ENCODE data around the gene SLC6A4. TPM values are rescaled to one million over a fixed set of nuclear protein-coding genes. Genes with fewer than 3 reads are reported as not detected.

Gene SLC6A4
- total RNA-seq, 2 experiments from 2014 or later, result not detected

DNA sequence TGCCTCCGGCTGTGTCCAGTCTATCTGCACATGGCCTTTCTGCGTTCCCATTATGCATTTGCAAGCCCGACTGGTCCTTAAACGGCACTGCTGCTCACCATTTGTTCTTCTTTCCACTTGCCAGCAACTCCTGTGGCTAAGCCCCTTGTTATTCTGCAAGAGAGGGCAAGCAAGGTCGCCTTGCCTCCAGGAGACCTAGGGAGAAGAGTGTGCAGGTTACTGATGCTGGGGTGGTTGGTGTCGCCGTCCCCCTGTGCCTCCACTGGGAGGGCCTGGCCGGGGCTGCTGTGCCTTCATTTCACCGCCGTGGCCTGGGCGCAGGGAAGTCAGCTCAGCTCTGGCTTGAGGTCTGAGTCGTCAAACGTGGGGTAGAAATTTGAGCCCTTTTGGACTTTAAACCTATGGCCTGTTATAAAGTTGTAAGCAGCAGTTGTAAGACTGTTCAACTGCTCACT, 12.7 kb downstream of the SLC6A4 start:
- DNase-seq, result no peak
- ChIA-PET CTCF (interaction anchor here (0.8 to 1.4 kb wide), 4 partner anchors 10 to 118 kb away, joined by 3 to 4 read pairs (median 4); no protein-coding TSS in a partner anchor), POLR2A (interaction anchor here (0.6 to 1.1 kb wide), 2 partner anchors 34 to 198 kb away, joined by 3 read pairs; no protein-coding TSS in a partner anchor)
- no peak for ATAC-seq
- TF ChIP-seq, protein P1, sequence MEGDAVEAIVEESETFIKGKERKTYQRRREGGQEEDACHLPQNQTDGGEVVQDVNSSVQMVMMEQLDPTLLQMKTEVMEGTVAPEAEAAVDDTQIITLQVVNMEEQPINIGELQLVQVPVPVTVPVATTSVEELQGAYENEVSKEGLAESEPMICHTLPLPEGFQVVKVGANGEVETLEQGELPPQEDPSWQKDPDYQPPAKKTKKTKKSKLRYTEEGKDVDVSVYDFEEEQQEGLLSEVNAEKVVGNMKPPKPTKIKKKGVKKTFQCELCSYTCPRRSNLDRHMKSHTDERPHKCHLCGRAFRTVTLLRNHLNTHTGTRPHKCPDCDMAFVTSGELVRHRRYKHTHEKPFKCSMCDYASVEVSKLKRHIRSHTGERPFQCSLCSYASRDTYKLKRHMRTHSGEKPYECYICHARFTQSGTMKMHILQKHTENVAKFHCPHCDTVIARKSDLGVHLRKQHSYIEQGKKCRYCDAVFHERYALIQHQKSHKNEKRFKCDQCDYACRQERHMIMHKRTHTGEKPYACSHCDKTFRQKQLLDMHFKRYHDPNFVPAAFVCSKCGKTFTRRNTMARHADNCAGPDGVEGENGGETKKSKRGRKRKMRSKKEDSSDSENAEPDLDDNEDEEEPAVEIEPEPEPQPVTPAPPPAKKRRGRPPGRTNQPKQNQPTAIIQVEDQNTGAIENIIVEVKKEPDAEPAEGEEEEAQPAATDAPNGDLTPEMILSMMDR (IDR thresholded peaks at IDR 0.05), result no peak
- Mint-ChIP-seq H3K36me3 (ENCODE audit: low read depth) (no peaks in the 10 kb centered on the region), H3K27me3 (no peaks in the 10 kb centered on the region), H3K9me3 (no peaks in the 10 kb centered on the region), H3K4me1 (ENCODE audit: low read depth) (no peaks in the 10 kb centered on the region), H3K27ac (no peak overlapping the region), H3K4me3 (no peak overlapping the region)
- intact Hi-C loops (cut with micrococcal nuclease), result no loop called here

DNA sequence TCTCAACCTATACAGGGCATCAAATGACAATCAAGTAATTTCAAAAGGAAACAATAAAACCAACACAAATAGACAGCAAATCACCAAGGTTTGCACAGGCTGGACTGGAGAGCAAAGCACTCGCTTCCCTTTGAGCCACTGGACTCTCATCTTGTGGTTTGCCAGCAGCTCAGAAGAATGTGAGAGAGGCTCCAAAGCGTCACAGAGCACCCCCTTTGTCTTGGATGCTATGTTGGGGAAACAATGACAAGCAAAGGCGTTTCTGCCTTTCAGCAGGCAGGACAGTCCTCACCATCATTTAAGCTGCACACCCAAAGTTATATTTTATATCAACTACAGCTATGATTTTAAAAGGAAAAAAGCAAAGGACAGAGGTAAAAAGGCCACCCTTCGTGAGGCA, 13.2 kb downstream of the SLC6A4 start:
- no peak overlapping the region for H3K27ac Mint-ChIP-seq
- DNase-seq, result no peak
- no peaks in the 10 kb centered on the region for H3K9me3 Mint-ChIP-seq
- ChIA-PET POLR2A (interaction anchor here (1.1 kb wide), 1 partner anchor 34 kb away, joined by 3 read pairs; no protein-coding TSS in a partner anchor), CTCF (interaction anchor here (0.8 to 1.4 kb wide), 3 partner anchors 9 to 118 kb away, joined by 3 to 4 read pairs (median 3); no protein-coding TSS in a partner anchor)
- H3K27me3 Mint-ChIP-seq, result no peaks in the 10 kb centered on the region
- no peak for ATAC-seq
- no peak overlapping the region for H3K4me3 Mint-ChIP-seq
- H3K36me3 Mint-ChIP-seq (ENCODE audit: low read depth), result no peaks in the 10 kb centered on the region
- TF ChIP-seq, protein P1 (IDR thresholded peaks at IDR 0.05), result no peak
- no peaks in the 10 kb centered on the region for H3K4me1 Mint-ChIP-seq (ENCODE audit: low read depth)
- intact Hi-C loops (cut with micrococcal nuclease), result no loop called here

DNA sequence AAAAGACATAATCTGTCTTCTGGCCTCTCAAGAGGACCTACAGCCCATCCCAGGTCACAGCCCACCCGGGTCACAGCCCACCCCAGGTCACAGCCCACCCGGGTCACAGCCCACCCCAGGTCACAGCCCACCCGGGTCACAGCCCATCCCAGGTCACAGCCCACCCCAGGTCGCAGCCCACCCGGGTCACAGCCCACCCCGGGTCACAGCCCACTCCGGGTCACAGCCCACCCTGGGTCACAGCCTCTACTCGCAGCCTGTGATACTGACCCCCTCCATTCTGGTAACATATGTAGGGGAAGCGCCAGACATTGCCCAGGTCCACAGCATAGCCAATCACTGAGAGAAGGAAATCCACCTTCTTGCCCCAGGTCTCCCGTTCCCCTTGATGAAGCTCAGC, 14.2 kb downstream of the SLC6A4 start:
- no peaks in the 10 kb centered on the region for H3K36me3 Mint-ChIP-seq (ENCODE audit: low read depth)
- no peaks in the 10 kb centered on the region for H3K9me3 Mint-ChIP-seq
- no peaks in the 10 kb centered on the region for H3K4me1 Mint-ChIP-seq (ENCODE audit: low read depth)
- no peak overlapping the region for H3K27ac Mint-ChIP-seq
- ChIA-PET CTCF (no interaction called here), POLR2A (interaction anchor here (1.1 kb wide), 1 partner anchor 33 kb away, joined by 3 read pairs; no protein-coding TSS in a partner anchor)
- no peak for DNase-seq
- TF ChIP-seq, protein P1 (IDR thresholded peaks at IDR 0.05), result no peak
- intact Hi-C loops (cut with micrococcal nuclease), result no loop called here
- ATAC-seq, result no peak
- H3K27me3 Mint-ChIP-seq, result no peaks in the 10 kb centered on the region
- H3K4me3 Mint-ChIP-seq, result no peak overlapping the region

DNA sequence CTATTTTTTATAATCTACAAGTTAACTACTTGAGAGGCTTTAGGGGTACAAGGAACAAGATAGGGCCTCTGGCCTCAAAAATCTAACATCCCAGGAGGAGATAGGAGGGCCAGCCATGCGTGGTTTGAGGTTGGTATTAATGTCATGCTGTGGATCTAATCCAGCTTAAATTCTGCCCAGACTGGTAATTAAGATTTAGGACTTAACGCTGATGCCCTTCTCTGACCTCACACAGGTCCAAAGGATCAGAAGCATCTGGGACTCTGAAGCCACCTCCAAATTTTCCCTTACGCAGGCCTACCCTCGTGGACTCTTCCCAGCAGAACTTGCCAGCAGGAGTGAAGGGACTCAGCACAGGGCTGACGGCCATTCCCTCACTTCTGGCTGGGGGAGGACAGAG, 15.1 kb downstream of the SLC6A4 start:
- Mint-ChIP-seq H3K9me3 (no peaks in the 10 kb centered on the region), H3K4me3 (no peak overlapping the region), H3K27ac (no peak overlapping the region), H3K4me1 (ENCODE audit: low read depth) (no peaks in the 10 kb centered on the region), H3K36me3 (ENCODE audit: low read depth) (no peaks in the 10 kb centered on the region), H3K27me3 (no peaks in the 10 kb centered on the region)
- ChIA-PET POLR2A (no interaction called here), CTCF (interaction anchor here (1.0 to 1.5 kb wide), 3 partner anchors 17 to 95 kb away, joined by 3 to 5 read pairs (median 3); no protein-coding TSS in a partner anchor)
- intact Hi-C loops (cut with micrococcal nuclease), result no loop called here
- DNase-seq, result no peak
- ATAC-seq, result no peak
- TF ChIP-seq, protein P1 (IDR thresholded peaks at IDR 0.05), result no peak

DNA sequence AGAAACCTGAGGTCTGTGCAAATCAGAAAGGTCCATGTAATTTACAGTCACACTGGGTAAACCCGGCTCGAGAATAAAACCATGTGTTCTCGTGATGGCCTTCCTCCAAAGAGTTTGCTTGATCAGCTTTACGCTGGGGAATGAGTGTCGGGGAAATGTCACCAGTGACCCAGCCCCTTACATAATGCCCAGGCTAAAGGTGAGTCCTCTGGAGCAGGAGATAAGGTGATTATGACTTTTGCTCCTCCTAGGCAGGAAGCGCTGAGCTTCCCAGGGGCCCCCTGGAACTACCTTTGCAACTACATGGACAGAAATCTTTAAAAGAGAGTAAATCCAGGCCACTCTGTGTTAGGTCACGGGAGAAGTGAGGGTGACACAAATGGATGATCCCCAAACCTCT, 15.7 kb downstream of the SLC6A4 start:
- H3K9me3 Mint-ChIP-seq, result no peaks in the 10 kb centered on the region
- POLR2A ChIA-PET, result no interaction called here

More for the DNA sequence above, 15.7 kb downstream of the SLC6A4 start:
- ATAC-seq (no peak), DNase-seq (no peak)
- Mint-ChIP-seq H3K27ac (no peak overlapping the region), H3K36me3 (ENCODE audit: low read depth) (no peaks in the 10 kb centered on the region), H3K4me1 (ENCODE audit: low read depth) (no peaks in the 10 kb centered on the region), H3K27me3 (no peaks in the 10 kb centered on the region), H3K4me3 (no peak overlapping the region)
- intact Hi-C loops (cut with micrococcal nuclease), result no loop called here
- TF ChIP-seq, protein P1 (IDR thresholded peaks at IDR 0.05), result no peak
- CTCF ChIA-PET, result interaction anchor here (1.0 to 1.5 kb wide), 3 partner anchors 18 to 94 kb away, joined by 3 to 5 read pairs (median 3); no protein-coding TSS in a partner anchor
